ENCODE results near the gene ZNF629. TPM values are rescaled to one million over a fixed set of nuclear protein-coding genes. Genes with fewer than 3 reads are reported as not detected.

ZNF629 gene
- total and polyA plus RNA-seq, 7 donors: 1.5 to 15.9 (median 7.8) TPM

- Histone ChIP-seq H3K4me3 (peak overlapping the region; percentile 95), H3K27ac (peak overlapping the region; percentile 94), H3K4me1 (peaks cover 38% of the 10 kb centered on the region), H3K36me3 (ENCODE audit: insufficient read depth in 1 of 2, low read depth in 1 of 2) (peaks cover 1 to 50% of the 10 kb centered on the region in 2 donors), H3K27me3 (ENCODE audit: insufficient read depth in 3 of 3, low read length in 2 of 3) (no peaks in the 10 kb centered on the region), H3K9me3 (no peaks in the 10 kb centered on the region)
- intact Hi-C loops (cut with DNase I): no loop called here
- 37 to 46% (median 39%) methylated on average over 8 of the region's 8 CpGs for WGBS, 3 donors
- TF ChIP-seq, protein P1, sequence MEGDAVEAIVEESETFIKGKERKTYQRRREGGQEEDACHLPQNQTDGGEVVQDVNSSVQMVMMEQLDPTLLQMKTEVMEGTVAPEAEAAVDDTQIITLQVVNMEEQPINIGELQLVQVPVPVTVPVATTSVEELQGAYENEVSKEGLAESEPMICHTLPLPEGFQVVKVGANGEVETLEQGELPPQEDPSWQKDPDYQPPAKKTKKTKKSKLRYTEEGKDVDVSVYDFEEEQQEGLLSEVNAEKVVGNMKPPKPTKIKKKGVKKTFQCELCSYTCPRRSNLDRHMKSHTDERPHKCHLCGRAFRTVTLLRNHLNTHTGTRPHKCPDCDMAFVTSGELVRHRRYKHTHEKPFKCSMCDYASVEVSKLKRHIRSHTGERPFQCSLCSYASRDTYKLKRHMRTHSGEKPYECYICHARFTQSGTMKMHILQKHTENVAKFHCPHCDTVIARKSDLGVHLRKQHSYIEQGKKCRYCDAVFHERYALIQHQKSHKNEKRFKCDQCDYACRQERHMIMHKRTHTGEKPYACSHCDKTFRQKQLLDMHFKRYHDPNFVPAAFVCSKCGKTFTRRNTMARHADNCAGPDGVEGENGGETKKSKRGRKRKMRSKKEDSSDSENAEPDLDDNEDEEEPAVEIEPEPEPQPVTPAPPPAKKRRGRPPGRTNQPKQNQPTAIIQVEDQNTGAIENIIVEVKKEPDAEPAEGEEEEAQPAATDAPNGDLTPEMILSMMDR (IDR thresholded peaks at IDR 0.05): no peak
- no peak for DNase-seq
- no peak for ATAC-seq
These were observed 12.5 kb downstream of the ZNF629 start for GRCh38 chr16:30774367-30775130.

GRCh38 chr16:30773826-30774225 is 13.2 kb downstream of the ZNF629 start:
- ATAC-seq (no peak), DNase-seq (no peak)
- H3K4me1 ChIP-seq: peaks cover 37% of the 10 kb centered on the region
- TF ChIP-seq, protein P1 (IDR thresholded peaks at IDR 0.05): no peak
- intact Hi-C loops (cut with DNase I): no loop called here
- H3K27ac ChIP-seq: no peak overlapping the region
- 82 to 85% (median 83%) methylated on average over 14 of the region's 14 CpGs for WGBS, 3 donors
- H3K4me3 ChIP-seq: no peak overlapping the region
- no peaks in the 10 kb centered on the region for H3K27me3 ChIP-seq (ENCODE audit: insufficient read depth in 3 of 3, low read length in 2 of 3)
- peaks cover 6 to 58% of the 10 kb centered on the region in 2 donors for H3K36me3 ChIP-seq (ENCODE audit: insufficient read depth in 1 of 2, low read depth in 1 of 2)
- H3K9me3 ChIP-seq: no peaks in the 10 kb centered on the region

DNA sequence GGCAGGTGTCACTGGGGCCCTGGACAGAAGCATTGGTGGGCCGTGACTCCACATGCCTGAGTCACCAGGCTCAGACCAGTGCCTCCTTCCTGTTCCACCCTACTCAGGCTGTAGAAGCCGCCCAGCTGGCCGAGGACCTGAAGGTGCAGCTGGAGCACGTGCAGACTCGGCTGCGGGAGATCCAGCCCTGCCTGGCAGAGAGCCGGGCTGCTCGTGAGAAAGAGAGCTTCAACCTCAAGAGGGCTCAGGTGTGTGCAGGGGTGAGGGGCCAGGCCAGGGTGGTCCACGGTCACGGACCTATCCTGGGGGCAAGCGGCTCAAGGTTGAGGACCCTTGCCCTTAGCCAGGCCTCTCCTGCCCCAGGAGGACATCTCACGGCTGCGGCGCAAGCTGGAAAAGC is 15.3 kb downstream of the ZNF629 start:
- Histone ChIP-seq H3K4me1 (peaks cover 17% of the 10 kb centered on the region), H3K27me3 (ENCODE audit: insufficient read depth in 3 of 3, low read length in 2 of 3) (no peaks in the 10 kb centered on the region), H3K36me3 (ENCODE audit: insufficient read depth in 1 of 2, low read depth in 1 of 2) (peaks cover 14 to 79% of the 10 kb centered on the region in 2 donors), H3K27ac (no peak overlapping the region), H3K9me3 (no peaks in the 10 kb centered on the region), H3K4me3 (no peak overlapping the region)
- ATAC-seq (no peak), DNase-seq (no peak)
- TF ChIP-seq, protein P1 (IDR thresholded peaks at IDR 0.05): no peak
- WGBS, 3 donors: 77 to 91% (median 82%) methylated on average over 14 of the region's 14 CpGs
- intact Hi-C loops (cut with DNase I): no loop called here

DNA sequence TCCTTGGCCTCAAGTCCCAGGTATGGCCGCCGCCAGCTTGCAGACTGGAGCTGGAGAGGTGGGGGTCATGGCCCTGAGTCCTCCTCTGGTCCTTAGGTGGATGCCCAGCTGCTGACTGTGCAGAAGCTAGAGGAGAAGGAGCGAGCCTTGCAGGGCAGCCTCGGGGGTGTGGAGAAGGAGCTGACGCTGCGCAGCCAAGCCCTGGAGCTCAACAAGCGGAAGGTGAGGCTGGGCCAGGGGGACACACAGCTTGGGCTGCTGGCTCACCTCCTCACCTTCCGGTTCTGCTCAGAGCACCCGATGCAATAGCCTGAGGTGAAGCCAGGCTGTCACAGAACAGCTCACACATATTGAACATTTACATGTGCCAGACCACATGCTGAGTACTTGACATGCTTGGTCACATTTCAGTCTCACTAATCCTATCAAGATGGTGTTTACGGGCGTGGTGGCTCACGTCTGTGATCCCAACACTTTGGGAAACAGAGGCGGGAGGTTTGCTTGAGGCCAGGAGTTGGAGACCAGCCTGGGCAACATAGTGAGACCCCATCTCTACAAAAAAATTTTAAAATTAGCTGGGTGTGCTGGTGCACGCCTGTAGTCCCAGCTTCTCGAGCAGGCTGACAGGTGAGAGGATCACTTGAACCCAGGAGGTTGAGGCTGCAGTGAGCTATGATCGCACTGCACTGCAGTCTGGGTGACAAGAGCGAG is 17.5 kb downstream of the ZNF629 start:
- H3K27me3 ChIP-seq (ENCODE audit: insufficient read depth in 3 of 3, low read length in 2 of 3): no peaks in the 10 kb centered on the region
- 91 to 92% (median 92%) methylated on average over 17 of the region's 17 CpGs for WGBS, 3 donors
- H3K4me3 ChIP-seq: no peak overlapping the region
- peaks cover 19 to 100% of the 10 kb centered on the region in 2 donors for H3K36me3 ChIP-seq (ENCODE audit: insufficient read depth in 1 of 2, low read depth in 1 of 2)
- TF ChIP-seq, protein P1 (IDR thresholded peaks at IDR 0.05): no peak
- no peak overlapping the region for H3K27ac ChIP-seq
- peaks cover 5% of the 10 kb centered on the region for H3K4me1 ChIP-seq
- no peaks in the 10 kb centered on the region for H3K9me3 ChIP-seq
- ATAC-seq (no peak), DNase-seq (no peak)
- intact Hi-C loops (cut with DNase I): no loop called here
